Measurements from ENCODE around the gene CMC4. TPM values are rescaled to one million over a fixed set of nuclear protein-coding genes. Genes with fewer than 3 reads are reported as not detected.

Gene CMC4
- total and polyA plus RNA-seq, 3 donors from 2014 or later, result 8.5 to 29.8 (median 25.4) TPM

DNA sequence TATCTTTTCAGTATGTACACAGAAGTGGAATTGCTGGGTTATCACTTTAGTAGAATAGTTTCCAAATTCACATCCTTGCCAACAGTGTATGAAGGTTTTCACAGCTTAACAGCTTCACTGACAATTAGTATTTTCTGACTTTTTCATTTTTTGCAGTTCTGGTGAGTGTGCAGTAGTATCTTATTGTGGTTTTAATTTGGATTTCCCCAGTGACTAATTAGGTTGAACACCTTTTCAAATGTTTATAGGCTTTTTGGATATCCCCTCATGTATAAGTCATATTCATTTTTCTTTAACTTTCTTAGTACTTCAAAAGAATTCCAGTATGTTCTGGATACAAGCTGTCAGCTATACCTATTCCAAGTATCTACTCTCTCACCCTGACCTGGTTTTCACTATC, 37.5 kb upstream of the CMC4 start:
- DNase-seq, result no peak
- no peaks in the 10 kb centered on the region for H3K27me3 ChIP-seq
- H3K9me3 ChIP-seq, result no peaks in the 10 kb centered on the region
- H3K36me3 ChIP-seq (ENCODE audit: low read depth, missing control alignments), result no peaks in the 10 kb centered on the region
- H3K4me3 ChIP-seq, result no peak overlapping the region
- no peak for TF ChIP-seq POLR2A (IDR thresholded peaks at IDR 0.05)
- TF ChIP-seq, protein P1, sequence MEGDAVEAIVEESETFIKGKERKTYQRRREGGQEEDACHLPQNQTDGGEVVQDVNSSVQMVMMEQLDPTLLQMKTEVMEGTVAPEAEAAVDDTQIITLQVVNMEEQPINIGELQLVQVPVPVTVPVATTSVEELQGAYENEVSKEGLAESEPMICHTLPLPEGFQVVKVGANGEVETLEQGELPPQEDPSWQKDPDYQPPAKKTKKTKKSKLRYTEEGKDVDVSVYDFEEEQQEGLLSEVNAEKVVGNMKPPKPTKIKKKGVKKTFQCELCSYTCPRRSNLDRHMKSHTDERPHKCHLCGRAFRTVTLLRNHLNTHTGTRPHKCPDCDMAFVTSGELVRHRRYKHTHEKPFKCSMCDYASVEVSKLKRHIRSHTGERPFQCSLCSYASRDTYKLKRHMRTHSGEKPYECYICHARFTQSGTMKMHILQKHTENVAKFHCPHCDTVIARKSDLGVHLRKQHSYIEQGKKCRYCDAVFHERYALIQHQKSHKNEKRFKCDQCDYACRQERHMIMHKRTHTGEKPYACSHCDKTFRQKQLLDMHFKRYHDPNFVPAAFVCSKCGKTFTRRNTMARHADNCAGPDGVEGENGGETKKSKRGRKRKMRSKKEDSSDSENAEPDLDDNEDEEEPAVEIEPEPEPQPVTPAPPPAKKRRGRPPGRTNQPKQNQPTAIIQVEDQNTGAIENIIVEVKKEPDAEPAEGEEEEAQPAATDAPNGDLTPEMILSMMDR (IDR thresholded peaks at IDR 0.05), result no peak
- H3K4me1 ChIP-seq, result no peaks in the 10 kb centered on the region
- intact Hi-C loops (cut with DNase I; ENCODE audit: low total_unique reads), result no loop called here
- no peak overlapping the region for H3K27ac ChIP-seq

DNA sequence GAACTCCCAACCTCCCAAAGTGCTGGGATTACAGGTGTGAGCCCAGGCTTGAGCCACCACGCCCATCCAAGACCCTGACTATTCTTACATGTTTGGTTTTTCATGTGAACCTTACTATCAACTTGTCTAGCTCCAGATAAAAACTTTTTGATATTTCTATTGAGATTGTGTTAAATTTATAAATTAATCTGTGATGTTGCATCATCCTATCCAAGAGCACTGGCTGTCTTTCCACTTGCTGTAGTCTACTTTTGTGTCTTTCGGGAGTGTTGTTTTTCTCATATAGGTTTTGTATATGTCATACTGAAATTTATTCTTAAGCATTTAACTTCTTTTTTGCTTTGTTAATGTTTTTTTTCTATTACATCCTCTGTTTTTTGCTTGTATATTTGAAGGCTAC, 35.0 kb upstream of the CMC4 start:
- Histone ChIP-seq H3K9me3 (no peaks in the 10 kb centered on the region), H3K27ac (no peak overlapping the region), H3K4me1 (no peaks in the 10 kb centered on the region), H3K36me3 (ENCODE audit: low read depth, missing control alignments) (no peaks in the 10 kb centered on the region), H3K27me3 (no peaks in the 10 kb centered on the region), H3K4me3 (no peak overlapping the region)
- DNase-seq, result no peak
- intact Hi-C loops (cut with DNase I; ENCODE audit: low total_unique reads), result no loop called here
- TF ChIP-seq, protein P1 (IDR thresholded peaks at IDR 0.05), result no peak
- no peak for TF ChIP-seq POLR2A (IDR thresholded peaks at IDR 0.05)
- WGBS, 2 donors, result 97 to 100% methylated on average over 2 of the region's 2 CpGs

DNA sequence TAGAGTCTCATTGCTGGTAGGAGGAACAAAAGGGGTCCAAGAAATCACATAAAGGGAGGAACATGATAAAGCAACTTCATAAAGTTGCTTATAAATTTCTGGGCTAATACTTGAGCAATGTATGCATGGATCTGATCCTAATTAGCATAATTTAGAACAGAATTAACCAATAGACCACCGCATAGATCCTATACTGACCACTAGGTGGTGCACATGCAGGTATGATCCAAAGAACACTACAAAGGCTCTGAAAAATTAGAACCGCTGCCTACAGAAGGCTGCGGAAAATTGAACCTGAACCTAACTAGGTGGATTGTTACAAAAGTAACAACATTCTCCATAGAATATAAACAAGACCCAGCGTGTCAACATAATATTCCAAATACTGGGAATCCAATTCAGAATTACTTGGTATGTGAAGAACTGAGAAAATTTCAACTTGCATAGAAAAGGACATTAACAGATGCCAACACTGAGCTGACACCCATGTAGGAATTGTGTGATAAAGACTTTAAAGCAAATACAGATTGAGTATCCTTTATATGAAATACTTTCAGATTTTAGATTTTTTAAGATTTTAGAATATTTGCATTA, 23.6 kb upstream of the CMC4 start:
- Histone ChIP-seq H3K9me3 (no peaks in the 10 kb centered on the region), H3K27me3 (no peaks in the 10 kb centered on the region), H3K27ac (no peak overlapping the region), H3K36me3 (ENCODE audit: low read depth, missing control alignments) (no peaks in the 10 kb centered on the region), H3K4me3 (no peak overlapping the region), H3K4me1 (no peaks in the 10 kb centered on the region)
- TF ChIP-seq POLR2A (IDR thresholded peaks at IDR 0.05), result no peak
- TF ChIP-seq, protein P1 (IDR thresholded peaks at IDR 0.05), result peak; percentile 22 to 56 (median 43)
- intact Hi-C loops (cut with DNase I; ENCODE audit: low total_unique reads), result no loop called here
- DNase-seq, result no peak
- WGBS, 2 donors, result 35 to 36% methylated on average over 4 of the region's 4 CpGs

DNA sequence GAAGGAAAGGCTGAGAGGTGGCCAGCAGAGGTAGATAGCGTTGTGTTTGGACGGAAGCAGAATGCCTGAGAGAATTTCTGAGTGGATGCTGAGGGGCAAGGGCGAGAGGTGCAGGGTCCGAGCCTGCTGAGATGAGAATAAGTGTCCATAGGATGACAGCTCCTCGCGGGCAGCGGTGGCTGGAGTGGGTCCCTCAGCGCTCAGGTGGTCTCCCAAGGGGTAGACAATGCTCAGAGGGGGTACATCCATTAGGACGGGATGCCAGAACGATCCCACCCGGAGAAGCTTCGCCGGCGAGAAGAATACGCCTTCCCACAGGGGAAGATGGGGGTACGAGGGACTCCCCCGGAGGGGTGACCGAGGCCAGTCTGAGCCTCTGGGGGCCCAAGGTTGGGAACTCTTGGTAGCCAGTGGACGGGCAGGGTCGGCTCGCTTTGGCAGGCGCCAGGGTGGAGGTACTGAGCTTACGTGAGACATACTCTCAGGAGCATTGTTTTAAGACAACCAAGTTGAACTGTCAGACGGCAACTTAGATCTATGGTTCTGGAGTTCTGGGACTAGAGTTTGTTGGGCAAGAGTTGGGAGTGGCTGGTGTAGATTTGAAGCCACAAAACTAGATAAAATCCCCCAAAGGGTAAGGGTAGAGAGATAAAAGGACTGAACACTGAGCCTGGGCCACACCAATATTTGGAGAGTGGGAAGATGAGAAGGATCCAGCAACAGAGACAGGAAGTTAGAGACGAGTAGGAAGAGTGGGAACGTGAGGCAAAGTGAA, 16.2 kb upstream of the CMC4 start:
- TF ChIP-seq POLR2A (IDR thresholded peaks at IDR 0.05), result no peak
- TF ChIP-seq, protein P1 (IDR thresholded peaks at IDR 0.05), result no peak
- 60 to 83% methylated on average over 3 to 26 of the region's 26 CpGs for WGBS, 2 donors
- no peaks in the 10 kb centered on the region for H3K4me1 ChIP-seq
- H3K27ac ChIP-seq, result no peak overlapping the region
- no peak overlapping the region for H3K4me3 ChIP-seq
- no peak for DNase-seq
- no peaks in the 10 kb centered on the region for H3K27me3 ChIP-seq
- no peaks in the 10 kb centered on the region for H3K9me3 ChIP-seq
- H3K36me3 ChIP-seq (ENCODE audit: low read depth, missing control alignments), result no peaks in the 10 kb centered on the region
- intact Hi-C loops (cut with DNase I; ENCODE audit: low total_unique reads), result no loop called here

Measured in testis (tissue), 3 donors.